Measurements from ENCODE around the gene ARCN1.

Gene ARCN1

GRCh38 chr11:118639899-118640298 lies 67.7 kb downstream of the ARCN1 start:
- FAIRE-seq, result no peak

DNA sequence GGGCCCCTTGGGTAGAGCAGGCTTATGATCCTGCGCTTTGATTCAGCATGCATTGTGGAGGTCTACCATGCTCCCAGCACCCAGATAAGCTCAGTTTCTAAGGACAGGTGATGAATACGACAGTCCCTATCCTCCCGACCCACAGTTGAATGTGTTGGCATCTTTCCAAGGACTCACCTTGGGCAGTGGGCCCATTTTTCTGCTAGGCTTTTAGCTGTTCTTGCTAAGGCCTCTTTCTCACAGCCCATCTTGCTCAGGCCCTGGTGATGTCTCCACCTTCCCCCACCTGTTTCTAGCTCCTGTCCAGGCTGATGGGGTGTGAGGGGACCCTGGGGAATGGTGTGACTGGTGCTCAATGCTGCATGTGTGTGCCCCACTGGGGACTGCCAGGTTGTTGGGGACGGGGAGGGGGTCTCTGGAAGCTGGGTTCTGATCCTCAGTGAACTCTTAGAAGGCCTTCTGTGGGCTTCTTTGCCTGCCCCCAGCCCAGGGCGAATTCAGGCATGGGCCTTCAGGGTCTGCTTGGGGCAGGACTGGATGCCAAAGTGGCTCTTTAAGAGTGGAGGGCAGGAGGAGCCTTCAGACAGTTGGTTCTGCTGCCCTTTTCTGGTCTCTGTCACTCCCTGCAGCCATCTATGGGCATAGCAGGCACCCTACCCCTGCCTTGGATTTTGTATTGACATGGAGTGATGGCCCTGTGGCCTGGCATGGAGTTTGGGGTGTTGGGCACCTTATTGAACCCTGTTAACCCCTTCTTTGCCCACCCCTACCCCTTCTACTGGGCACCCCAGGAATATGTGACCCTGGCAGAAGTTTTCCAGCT lies 68.3 kb downstream of the ARCN1 start:
- no peak for FAIRE-seq

DNA sequence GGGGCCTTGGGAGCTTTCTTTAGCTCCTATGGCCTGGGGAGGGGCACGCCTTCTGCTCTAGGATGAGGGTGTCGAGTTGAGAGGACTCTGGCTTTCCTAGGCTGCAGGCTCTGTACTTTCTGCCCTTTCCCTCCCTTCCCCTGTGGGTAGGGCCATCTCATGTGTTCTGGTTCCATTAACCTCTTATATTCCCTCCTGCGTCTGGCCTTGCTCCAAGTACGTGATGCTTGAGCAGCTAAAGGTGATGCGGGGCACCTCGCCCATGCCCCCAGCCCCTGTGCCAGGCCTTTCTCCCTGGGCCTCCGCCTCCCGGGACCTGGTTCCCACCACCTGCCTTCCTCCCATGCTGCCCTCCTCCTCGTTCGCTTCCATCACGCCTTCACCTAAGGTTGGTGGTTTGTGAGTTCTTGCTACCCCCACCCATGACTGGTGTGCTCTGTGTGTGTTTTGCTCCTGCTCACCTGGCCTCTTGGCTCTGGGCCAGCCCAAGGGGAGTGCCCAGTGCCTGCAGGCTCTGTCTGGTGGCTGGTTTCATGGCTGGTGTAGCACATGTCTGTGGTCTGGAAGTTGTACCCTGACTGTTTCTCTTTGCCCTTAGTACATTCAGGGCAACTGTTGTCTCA lies 69.3 kb downstream of the ARCN1 start:
- no peak for FAIRE-seq

DNA sequence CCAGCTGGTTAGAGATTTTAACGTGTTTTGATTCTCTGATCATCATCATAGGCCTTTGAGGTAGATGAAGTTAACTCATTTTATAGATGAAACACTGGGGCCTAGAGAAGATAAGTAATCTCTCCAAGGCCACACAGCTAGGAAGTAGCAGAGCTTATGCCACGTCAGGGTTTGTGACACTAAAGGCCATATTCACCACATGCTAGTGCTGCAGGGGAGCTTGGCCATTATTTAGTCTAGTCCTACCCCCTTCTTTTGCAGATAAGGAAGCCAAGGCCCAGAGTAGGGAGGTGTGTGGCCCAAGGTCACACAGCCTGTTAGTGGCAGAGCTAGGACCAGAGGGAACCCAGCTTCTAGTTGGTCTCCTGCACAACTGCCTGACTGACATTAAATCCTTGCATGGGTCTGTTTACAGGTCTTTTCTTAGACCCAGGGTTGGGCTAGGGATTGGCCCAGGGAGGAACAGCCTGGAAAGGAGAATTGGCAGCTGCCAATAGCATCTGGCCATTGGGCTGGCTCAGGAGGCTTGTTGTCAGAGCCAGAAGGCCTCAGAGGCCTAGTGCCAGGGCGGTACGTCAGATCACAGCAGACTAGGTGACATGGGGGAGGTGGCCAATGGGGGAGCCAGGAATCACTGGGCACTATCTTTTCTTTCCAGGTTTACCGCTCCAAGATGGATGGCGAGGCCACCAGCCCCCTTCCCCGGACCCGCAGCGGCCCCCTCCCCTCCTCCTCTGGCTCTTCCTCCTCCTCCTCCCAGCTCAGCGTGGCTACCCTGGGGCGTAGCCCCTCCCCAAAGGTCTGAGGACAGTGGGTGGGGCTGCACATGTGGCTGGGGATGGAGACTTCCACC lies 71.2 kb downstream of the ARCN1 start:
- no peak for FAIRE-seq

DNA sequence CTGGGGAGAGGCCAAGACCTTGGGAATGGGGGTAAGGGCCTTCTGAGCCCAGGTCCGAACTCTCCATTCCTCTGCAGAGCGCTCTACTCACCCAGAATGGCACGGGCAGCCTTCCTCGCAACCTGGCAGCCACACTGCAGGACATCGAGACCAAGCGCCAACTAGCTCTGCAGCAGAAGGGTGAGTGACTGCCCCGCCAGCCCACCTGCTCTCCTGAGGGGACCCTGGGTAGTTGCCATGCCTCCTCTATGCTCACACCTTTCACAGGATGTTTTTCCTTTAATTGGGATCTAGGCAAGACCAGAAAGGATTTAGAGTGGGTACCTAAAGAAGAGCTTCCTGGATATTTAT lies 71.8 kb downstream of the ARCN1 start:
- no peak for FAIRE-seq

DNA sequence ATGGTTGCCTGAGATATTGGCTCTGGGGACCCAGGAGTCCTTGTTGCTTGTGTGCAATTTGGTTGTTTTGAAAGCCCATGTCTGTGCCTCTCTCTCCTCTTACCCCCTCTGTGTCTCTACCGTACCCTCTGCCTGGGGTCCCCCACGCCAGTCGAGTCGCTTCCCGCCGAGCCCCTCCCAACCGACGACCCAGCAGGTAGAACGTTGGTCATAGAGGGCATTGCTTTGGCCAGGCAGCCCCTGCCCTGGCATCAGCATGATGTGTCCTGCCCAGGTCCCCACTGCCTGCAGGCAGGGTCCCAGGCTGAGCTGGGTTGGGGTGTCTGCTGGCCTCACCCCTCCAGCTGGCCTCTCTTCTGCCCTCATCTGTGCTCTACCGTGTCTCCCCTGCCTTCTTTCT lies 72.3 kb downstream of the ARCN1 start:
- no peak for FAIRE-seq

DNA sequence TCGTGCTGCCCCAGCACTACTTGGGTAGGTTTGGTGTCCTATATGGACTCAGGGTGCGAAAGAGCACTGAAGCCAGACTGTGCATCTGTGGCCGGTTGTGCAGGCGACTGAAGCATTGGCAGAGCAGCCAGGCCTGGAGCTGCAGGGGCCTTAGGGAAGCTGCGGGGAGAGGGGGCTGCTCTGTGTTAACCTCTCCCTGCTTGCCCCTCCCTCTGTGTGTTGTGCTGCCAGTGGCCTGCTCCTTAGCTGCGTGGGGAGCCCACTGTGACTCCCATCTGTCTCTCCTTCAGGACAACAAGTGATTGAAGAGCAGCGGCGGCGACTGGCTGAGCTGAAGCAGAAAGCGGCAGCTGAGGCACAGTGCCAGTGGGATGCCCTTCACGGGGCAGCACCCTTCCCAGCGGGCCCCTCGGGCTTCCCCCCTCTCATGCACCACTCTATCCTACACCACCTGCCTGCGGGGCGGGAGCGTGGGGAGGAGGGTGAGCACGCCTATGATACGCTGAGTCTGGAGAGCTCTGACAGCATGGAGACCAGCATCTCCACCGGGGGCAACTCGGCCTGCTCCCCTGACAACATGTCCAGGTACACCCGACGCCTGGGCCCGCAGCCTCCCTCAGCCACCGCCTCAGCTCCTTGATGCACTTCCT lies 73.0 kb downstream of the ARCN1 start:
- no peak for FAIRE-seq

- no peak for FAIRE-seq
Observed at GRCh38 chr11:118646393-118646792, 74.2 kb downstream of the ARCN1 start.

DNA sequence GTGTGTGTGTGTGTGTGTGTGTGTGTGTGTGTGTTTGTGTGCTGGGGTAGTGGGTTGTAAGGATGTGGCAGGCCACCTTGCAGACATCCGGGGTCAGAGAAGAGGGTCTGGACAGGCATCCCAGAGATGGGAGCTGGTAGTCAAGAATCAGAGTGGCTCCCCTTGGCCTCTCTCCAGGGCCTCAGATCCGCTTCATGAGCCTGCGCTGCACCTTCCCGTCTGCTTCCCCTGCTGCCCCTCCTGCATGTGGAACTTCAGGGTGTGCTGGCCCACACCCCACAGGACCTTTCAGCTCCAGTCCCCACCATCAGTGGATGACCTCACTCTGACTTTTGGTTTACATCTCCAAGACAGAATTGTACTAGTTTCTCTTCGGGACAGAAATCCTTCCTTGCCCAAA lies 76.1 kb downstream of the ARCN1 start:
- no peak for FAIRE-seq

DNA sequence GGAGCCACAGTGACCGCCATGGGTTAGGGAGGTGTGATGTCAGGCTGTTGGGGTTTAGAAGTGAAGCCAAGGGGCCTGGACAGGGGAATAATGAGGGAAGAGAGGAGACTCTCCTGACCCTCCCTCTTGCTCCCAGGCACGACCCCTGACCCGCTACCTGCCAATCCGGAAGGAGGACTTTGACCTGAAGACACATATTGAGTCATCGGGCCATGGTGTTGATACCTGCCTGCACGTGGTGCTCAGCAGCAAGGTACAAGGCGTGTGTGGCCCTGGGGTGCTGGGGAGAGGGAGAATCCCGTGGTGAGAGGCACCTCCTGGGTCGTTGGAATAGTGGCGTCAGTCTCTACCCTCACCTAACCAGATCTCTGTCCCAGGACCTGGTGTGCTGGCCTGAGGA lies 77.7 kb downstream of the ARCN1 start:
- no peak for FAIRE-seq

DNA sequence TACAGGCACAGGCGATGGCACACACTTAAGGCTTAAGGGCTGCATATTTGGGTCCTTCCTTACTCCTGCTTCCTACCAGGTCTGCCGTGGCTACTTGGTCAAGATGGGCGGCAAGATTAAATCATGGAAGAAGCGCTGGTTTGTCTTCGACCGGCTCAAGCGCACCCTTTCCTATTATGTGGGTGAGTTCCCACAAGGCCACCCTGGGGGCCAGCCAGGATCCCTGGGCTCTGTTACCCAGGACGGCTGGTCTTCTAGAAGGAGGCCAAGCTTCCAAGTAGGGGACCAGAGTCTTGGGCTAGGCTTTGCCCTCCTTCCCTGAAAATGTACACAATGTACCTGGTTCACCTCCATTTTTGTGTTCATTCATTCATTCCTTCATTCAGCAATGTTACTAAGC lies 78.2 kb downstream of the ARCN1 start:
- no peak for FAIRE-seq

DNA sequence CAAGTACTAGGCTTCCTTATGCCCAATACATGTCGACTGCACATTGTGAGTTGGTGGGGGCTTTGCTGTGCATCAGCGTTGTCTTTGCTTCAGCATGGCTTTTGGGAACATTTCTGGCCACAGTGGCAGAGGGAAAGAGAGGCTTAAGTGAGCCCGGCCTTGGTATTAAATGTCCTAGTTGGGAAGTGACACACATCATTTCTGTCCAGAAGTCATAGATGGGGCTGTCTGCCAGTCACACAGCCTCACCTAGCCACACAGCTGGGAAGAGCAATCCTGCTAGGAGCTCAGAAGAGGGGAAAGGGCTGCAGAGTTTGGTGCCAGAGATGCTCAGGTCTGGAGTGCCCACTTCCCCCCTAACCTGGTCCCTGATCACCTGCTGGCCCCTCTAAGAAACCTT lies 79.6 kb downstream of the ARCN1 start:
- FAIRE-seq, result no peak

Measured in islet of Langerhans (tissue), 1 donor.